SK-N-SH treated with all-trans-retinoic acid at 6 μM for 48 hours (cell line): ENCODE results near the gene NUP205.

ENCODE experiments used
- ATAC-seq: fragments of 200-7000 bp; cut with Tn5 transposase; 3 replicates; pipeline ENCODE4 v1.9.1; 2020; ENCODE audit warnings: mild to moderate bottlenecking, moderate library complexity
- ARNTL ChIP-seq: fragments of 450-650 bp; formaldehyde crosslinking; IDR thresholded peaks from 2 replicates; pipeline ENCODE4 v1.5.0; 2020; ENCODE audit warnings: low read depth, mild to moderate bottlenecking, moderate library complexity, borderline replicate concordance
- CREB5 ChIP-seq: fragments of 250-450 bp; sonication (Bioruptor Pico); IDR thresholded peaks from 2 replicates; pipeline ENCODE4 v1.5.1; 2020; ENCODE audit warnings: low read depth, mild to moderate bottlenecking, moderate library complexity
- CSDC2 ChIP-seq: fragments of 250-450 bp; sonication (Bioruptor Pico); IDR thresholded peaks from 2 replicates; pipeline ENCODE4 v1.5.0; 2020; ENCODE audit warnings: mild to moderate bottlenecking, moderate library complexity
- GLIS3 ChIP-seq: fragments of 250-450 bp; sonication (Bioruptor Pico); IDR thresholded peaks from 2 replicates; pipeline ENCODE4 v1.5.0; 2020; ENCODE audit warnings: mild to moderate bottlenecking, moderate library complexity
- ISL1 ChIP-seq: fragments of 250-450 bp; sonication (Bioruptor Pico); IDR thresholded peaks from 2 replicates; pipeline ENCODE4 v2.1.2; 2022; ENCODE audit warnings: mild to moderate bottlenecking, moderate library complexity
- OSR1 ChIP-seq: fragments of 250-450 bp; sonication (Bioruptor Pico); IDR thresholded peaks from 2 replicates; pipeline ENCODE4 v1.8.0; 2022; ENCODE audit warnings: moderate library complexity, mild to moderate bottlenecking, inconsistent platforms
- PATZ1 ChIP-seq: fragments of 250-450 bp; sonication (Bioruptor Pico); IDR thresholded peaks from 2 replicates; pipeline ENCODE4 v1.8.0; 2020; ENCODE audit warnings: mild to moderate bottlenecking, moderate library complexity, borderline replicate concordance
- POU6F1 ChIP-seq: fragments of 250-450 bp; sonication (Bioruptor Pico); IDR thresholded peaks from 2 replicates; pipeline ENCODE4 v1.8.0; 2021; ENCODE audit warnings: low read depth, mild to moderate bottlenecking, moderate library complexity, borderline replicate concordance
- PPARA ChIP-seq: fragments of 250-450 bp; sonication (Bioruptor Pico); IDR thresholded peaks from 2 replicates; pipeline ENCODE4 v1.5.0; 2020; ENCODE audit warnings: mild to moderate bottlenecking, borderline replicate concordance
- RARB ChIP-seq: fragments of 250-450 bp; sonication (Bioruptor Pico); IDR thresholded peaks from 2 replicates; pipeline ENCODE4 v1.8.0; 2021; ENCODE audit warnings: mild to moderate bottlenecking, moderate library complexity
- SNAI2 ChIP-seq: fragments of 250-450 bp; sonication (Bioruptor Pico); IDR thresholded peaks from 2 replicates; pipeline ENCODE4 v1.5.0; 2020; ENCODE audit warnings: mild to moderate bottlenecking, moderate library complexity
- TCF4 ChIP-seq: fragments of 250-450 bp; sonication (Bioruptor Pico); IDR thresholded peaks from 2 replicates; pipeline ENCODE4 v1.8.0; 2021; ENCODE audit warnings: mild to moderate bottlenecking, moderate library complexity, borderline replicate concordance
- TOX ChIP-seq: fragments of 250-450 bp; sonication (Bioruptor Pico); IDR thresholded peaks from 2 replicates; pipeline ENCODE4 v1.8.0; 2021; ENCODE audit warnings: mild to moderate bottlenecking, moderate library complexity, borderline replicate concordance
- ZC3H10 ChIP-seq: fragments of 250-450 bp; sonication (Bioruptor Pico); IDR thresholded peaks from 2 replicates; pipeline ENCODE4 v1.5.1; 2021; ENCODE audit warnings: mild to moderate bottlenecking, moderate library complexity
- ZFP3 ChIP-seq: fragments of 250-450 bp; sonication (Bioruptor Pico); IDR thresholded peaks from 2 replicates; pipeline ENCODE4 v1.5.0; 2020; ENCODE audit warnings: mild to moderate bottlenecking, moderate library complexity
- ZFP30 ChIP-seq: fragments of 450-650 bp; formaldehyde crosslinking; IDR thresholded peaks from 2 replicates; pipeline ENCODE4 v1.5.0; 2022; ENCODE audit warnings: mild to moderate bottlenecking, moderate library complexity
- ZNF565 ChIP-seq: fragments of 450-650 bp; formaldehyde crosslinking; conservative IDR thresholded peaks from 2 replicates; pipeline ENCODE4 v1.5.0; 2020; ENCODE audit warnings: low read depth, mild to moderate bottlenecking, moderate library complexity
- ZNF70 ChIP-seq: fragments of 450-650 bp; formaldehyde crosslinking; IDR thresholded peaks from 2 replicates; pipeline ENCODE4 v1.5.0; 2020; ENCODE audit warnings: mild to moderate bottlenecking, moderate library complexity
- TF ChIP-seq, protein P1 (sequence below): fragments of 250-450 bp; sonication (Bioruptor Pico); IDR thresholded peaks from 2 replicates; pipeline ENCODE4 v1.5.0; 2020; ENCODE audit warnings: mild to moderate bottlenecking, moderate library complexity
- TF ChIP-seq, protein P2 (sequence below): fragments of 250-450 bp; sonication (Bioruptor Pico); IDR thresholded peaks from 2 replicates; pipeline ENCODE4 v1.5.1; 2021; ENCODE audit warnings: mild to moderate bottlenecking, moderate library complexity

The NUP205 gene

GRCh38 chr7:135673360-135673706 is 115.6 kb downstream of the NUP205 start:
- ATAC-seq = peak; percentile 74
- TF ChIP-seq ISL1 = peak; percentile 25; the same call in 1 of the 2 replicates
- TF ChIP-seq ZFP3 (CRISPR knock-in tag) = no peak

GRCh38 chr7:135678612-135679575 is 121.2 kb downstream of the NUP205 start:
- TF ChIP-seq ZC3H10 (peak; percentile 61; the same call in 1 of the 2 replicates), TOX (no peak), GLIS3 (CRISPR knock-in tag) (no peak), PATZ1 (peak; percentile 10; the same call in 1 of the 2 replicates), SNAI2 (peak; percentile 23; the same call in 1 of the 2 replicates), CSDC2 (CRISPR knock-in tag) (0 out of 2 replicates have a peak, but pooled peaks have one; percentile 50), CREB5 (CRISPR knock-in tag) (0 out of 2 replicates have a peak, but pooled peaks have one; percentile 19), ISL1 (peak; percentile 91)
- TF ChIP-seq, protein P1, sequence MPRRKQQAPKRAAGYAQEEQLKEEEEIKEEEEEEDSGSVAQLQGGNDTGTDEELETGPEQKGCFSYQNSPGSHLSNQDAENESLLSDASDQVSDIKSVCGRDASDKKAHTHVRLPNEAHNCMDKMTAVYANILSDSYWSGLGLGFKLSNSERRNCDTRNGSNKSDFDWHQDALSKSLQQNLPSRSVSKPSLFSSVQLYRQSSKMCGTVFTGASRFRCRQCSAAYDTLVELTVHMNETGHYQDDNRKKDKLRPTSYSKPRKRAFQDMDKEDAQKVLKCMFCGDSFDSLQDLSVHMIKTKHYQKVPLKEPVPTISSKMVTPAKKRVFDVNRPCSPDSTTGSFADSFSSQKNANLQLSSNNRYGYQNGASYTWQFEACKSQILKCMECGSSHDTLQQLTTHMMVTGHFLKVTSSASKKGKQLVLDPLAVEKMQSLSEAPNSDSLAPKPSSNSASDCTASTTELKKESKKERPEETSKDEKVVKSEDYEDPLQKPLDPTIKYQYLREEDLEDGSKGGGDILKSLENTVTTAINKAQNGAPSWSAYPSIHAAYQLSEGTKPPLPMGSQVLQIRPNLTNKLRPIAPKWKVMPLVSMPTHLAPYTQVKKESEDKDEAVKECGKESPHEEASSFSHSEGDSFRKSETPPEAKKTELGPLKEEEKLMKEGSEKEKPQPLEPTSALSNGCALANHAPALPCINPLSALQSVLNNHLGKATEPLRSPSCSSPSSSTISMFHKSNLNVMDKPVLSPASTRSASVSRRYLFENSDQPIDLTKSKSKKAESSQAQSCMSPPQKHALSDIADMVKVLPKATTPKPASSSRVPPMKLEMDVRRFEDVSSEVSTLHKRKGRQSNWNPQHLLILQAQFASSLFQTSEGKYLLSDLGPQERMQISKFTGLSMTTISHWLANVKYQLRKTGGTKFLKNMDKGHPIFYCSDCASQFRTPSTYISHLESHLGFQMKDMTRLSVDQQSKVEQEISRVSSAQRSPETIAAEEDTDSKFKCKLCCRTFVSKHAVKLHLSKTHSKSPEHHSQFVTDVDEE (CRISPR knock-in tag) = no peak
- peak; percentile 85 for ATAC-seq

DNA sequence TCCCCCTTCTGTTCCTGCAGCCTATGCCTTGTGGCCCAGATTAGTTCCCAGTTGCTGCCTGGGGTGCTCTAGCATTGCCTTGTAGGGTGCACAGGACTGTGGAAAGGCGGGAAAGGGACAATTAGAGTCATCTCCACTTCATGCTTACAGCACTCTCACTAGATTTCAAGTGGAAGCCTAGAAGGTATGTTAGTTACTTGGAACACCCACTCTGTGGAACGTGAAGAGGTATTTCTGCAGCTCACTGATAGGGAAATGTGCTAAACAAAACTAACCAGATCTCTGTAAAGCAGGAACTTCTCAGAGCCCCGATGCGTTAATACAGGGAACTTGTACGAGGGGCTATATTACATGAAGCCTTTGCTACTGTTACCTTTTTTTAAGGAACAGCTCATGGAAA is 124.0 kb downstream of the NUP205 start:
- TF ChIP-seq POU6F1 (CRISPR knock-in tag) = no peak
- TF ChIP-seq SNAI2 = no peak
- TF ChIP-seq OSR1 (CRISPR knock-in tag) = no peak
- TF ChIP-seq TOX = no peak
- TF ChIP-seq ZFP3 (CRISPR knock-in tag) = no peak
- no peak for TF ChIP-seq PPARA
- TF ChIP-seq ZFP30 = no peak
- TF ChIP-seq PATZ1 = no peak
- TF ChIP-seq ZC3H10 = no peak
- ATAC-seq = no peak

DNA sequence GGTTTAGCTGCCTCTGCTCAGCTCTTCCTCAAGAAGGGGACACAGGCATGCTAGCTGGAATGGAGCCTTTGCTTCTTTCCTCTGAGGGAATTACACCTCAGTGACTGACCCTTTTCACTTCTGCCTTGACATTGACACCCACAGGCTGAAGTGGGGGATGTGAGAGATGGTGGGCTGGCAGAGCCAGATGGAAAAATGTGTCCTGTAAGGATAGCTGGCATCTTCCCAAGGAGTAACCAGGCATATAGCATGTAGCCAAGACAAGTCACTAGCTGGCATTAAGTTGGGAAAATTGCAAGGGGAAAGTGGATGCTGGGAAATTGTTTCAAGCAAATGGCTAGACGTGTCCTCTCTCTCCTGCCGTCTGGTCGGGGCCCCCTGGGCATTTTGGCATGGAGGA is 124.5 kb downstream of the NUP205 start:
- ATAC-seq = no peak
- no peak for TF ChIP-seq ZC3H10
- TF ChIP-seq, all 23 proteins: peak for 0

DNA sequence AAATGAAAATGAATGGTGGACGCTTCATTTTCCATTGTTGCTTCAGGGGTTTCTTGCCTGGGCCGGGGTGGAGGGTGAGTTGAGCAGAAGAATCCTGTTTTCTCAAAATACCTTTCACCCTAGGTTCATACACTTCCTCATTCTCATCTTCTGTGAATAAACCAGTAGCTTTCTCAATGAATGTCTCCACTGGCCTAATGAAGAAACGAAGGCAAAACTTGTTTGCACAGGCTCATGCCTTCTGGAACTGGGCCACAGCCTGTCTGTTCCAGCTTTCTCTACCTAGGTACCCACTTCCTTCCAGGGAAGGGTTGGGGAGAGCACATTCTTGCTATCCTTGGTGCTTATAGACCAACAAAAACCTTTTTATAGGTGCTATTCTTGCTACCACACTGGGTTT is 125.9 kb downstream of the NUP205 start:
- no peak for ATAC-seq
- TF ChIP-seq CREB5 (CRISPR knock-in tag) = no peak
- TF ChIP-seq, protein P2, sequence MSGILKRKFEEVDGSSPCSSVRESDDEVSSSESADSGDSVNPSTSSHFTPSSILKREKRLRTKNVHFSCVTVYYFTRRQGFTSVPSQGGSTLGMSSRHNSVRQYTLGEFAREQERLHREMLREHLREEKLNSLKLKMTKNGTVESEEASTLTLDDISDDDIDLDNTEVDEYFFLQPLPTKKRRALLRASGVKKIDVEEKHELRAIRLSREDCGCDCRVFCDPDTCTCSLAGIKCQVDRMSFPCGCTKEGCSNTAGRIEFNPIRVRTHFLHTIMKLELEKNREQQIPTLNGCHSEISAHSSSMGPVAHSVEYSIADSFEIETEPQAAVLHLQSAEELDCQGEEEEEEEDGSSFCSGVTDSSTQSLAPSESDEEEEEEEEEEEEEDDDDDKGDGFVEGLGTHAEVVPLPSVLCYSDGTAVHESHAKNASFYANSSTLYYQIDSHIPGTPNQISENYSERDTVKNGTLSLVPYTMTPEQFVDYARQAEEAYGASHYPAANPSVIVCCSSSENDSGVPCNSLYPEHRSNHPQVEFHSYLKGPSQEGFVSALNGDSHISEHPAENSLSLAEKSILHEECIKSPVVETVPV (CRISPR knock-in tag) = no peak
- TF ChIP-seq ISL1 = no peak
- TF ChIP-seq CSDC2 (CRISPR knock-in tag) = no peak
- no peak for TF ChIP-seq TOX
- TF ChIP-seq ZC3H10 = no peak
- TF ChIP-seq SNAI2 = no peak
- TF ChIP-seq ARNTL (CRISPR knock-in tag) = no peak
- no peak for TF ChIP-seq GLIS3 (CRISPR knock-in tag)
- no peak for TF ChIP-seq TCF4
- TF ChIP-seq RARB (CRISPR knock-in tag) = no peak
- no peak for TF ChIP-seq PPARA
- no peak for TF ChIP-seq ZFP30
- TF ChIP-seq ZNF70 (CRISPR knock-in tag) = no peak
- no peak for TF ChIP-seq ZNF565 (CRISPR knock-in tag)
- TF ChIP-seq OSR1 (CRISPR knock-in tag) = no peak
